PFSK-1 (cell line): ENCODE data around the gene ZNF330.

Source experiments
- POLR2AphosphoS5 ChIP-seq: IDR thresholded peaks from 2 replicates; pipeline ENCODE4 v1.6.1; 2012; ENCODE audit warnings: low read depth, mild to moderate bottlenecking, control low read depth, low read length, moderate library complexity
- REST ChIP-seq, 2 experiments: IDR thresholded peaks; 2 replicates each; pipeline versions ENCODE4 v1.6.1 to v1.8.0; 2011 to 2012; ENCODE audit warnings: low read depth in 2 of 2, low read length in 2 of 2, control low read depth in 1 of 2, inconsistent platforms in 1 of 2, mild to moderate bottlenecking in 1 of 2, moderate library complexity in 1 of 2; ENCODE audit not compliant: insufficient read depth in 1 of 2
- SIN3A ChIP-seq: IDR thresholded peaks from 2 replicates; pipeline ENCODE4 v1.6.1; 2012; ENCODE audit warnings: mild to moderate bottlenecking, low read length, moderate library complexity, borderline replicate concordance; ENCODE audit not compliant: insufficient read depth
- TAF1 ChIP-seq: IDR thresholded peaks from 2 replicates; pipeline ENCODE4 v1.6.1; 2012; ENCODE audit warnings: low read length, control low read depth, borderline replicate concordance; ENCODE audit not compliant: insufficient read depth

GRCh38 chr4:141255016-141255415, 34.3 kb downstream of the ZNF330 start:
- no peak for TF ChIP-seq TAF1
- TF ChIP-seq SIN3A, result no peak
- no peak for TF ChIP-seq POLR2AphosphoS5
- no peak for TF ChIP-seq REST (IDR thresholded peaks at IDR 0.05; ENCODE audit: insufficient read depth in 1 of 2, low read depth in 2 of 2, low read length in 2 of 2)
